Liver (tissue), 9 donors: ENCODE results near the gene RTEL1. TPM values are rescaled to one million over a fixed set of nuclear protein-coding genes. Genes with fewer than 3 reads are reported as not detected.

Experiments
- DNase-seq: peaks from one replicate; pipeline ENCODE4 v3.0.0-alpha.2; 2017; ENCODE audit warnings: low spot score
- H3K27ac ChIP-seq, 2 donors: one replicate each; pipeline ENCODE4 v1.7.0; 2013; ENCODE audit warnings: inconsistent platforms in 2 of 2, low read length in 2 of 2, control low read depth in 1 of 2, low read depth in 1 of 2, mild to moderate bottlenecking in 1 of 2
- H3K27me3 ChIP-seq, 4 donors: one replicate each; pipeline versions ENCODE4 v1.6.1 to v1.7.0; 2013; ENCODE audit warnings: low read length in 3 of 4, inconsistent platforms in 1 of 4, mild to moderate bottlenecking in 1 of 4, moderate library complexity in 1 of 4; ENCODE audit not compliant: control insufficient read depth in 4 of 4, insufficient read depth in 4 of 4
- H3K36me3 ChIP-seq, 4 donors: one replicate each; pipeline versions ENCODE4 v1.6.1 to v1.7.0; 2013; ENCODE audit warnings: low read length in 3 of 4, mild to moderate bottlenecking in 3 of 4, low read depth in 1 of 4, moderate library complexity in 1 of 4; ENCODE audit not compliant: control insufficient read depth in 4 of 4, insufficient read depth in 3 of 4
- H3K4me1 ChIP-seq, 4 donors: one replicate each; pipeline versions ENCODE4 v1.6.1 to v1.7.0; 2013; ENCODE audit warnings: low read length in 3 of 4, mild to moderate bottlenecking in 3 of 4, moderate library complexity in 1 of 4; ENCODE audit not compliant: control insufficient read depth in 4 of 4, insufficient read depth in 4 of 4
- H3K4me3 ChIP-seq, 3 donors: one replicate each; pipeline versions ENCODE4 v1.6.1 to v1.7.0; 2013; ENCODE audit warnings: low read length in 3 of 3, control low read depth in 1 of 3, low read depth in 1 of 3, mild to moderate bottlenecking in 1 of 3
- H3K9ac ChIP-seq, 2 donors: one replicate each; pipeline ENCODE4 v1.7.0; 2013; ENCODE audit warnings: low read length in 2 of 2, mild to moderate bottlenecking in 2 of 2, moderate library complexity in 2 of 2, control low read depth in 1 of 2, low read depth in 1 of 2
- H3K9me3 ChIP-seq, 4 donors: one replicate each; pipeline versions ENCODE4 v1.6.1 to v1.7.0; 2013; ENCODE audit warnings: low read length in 3 of 4; ENCODE audit not compliant: control insufficient read depth in 4 of 4
- ATF3 ChIP-seq: IDR thresholded peaks from 2 replicates; pipeline ENCODE4 v1.6.1; 2016; ENCODE audit warnings: antibody characterized with exemption
- CTCF ChIP-seq: fragments of 150-350 bp; IDR thresholded peaks from 2 replicates; pipeline ENCODE4 v1.5.1; 2017; ENCODE audit warnings: improper control_type of control experiment, low read depth, low read length; ENCODE audit not compliant: missing input control
- EGR1 ChIP-seq, 2 donors: IDR thresholded peaks; 2 replicates each; pipeline ENCODE4 v1.6.1; 2016 to 2018; ENCODE audit warnings: antibody characterized with exemption in 2 of 2, low read depth in 2 of 2
- FOXA1 ChIP-seq: IDR thresholded peaks from 2 replicates; pipeline ENCODE4 v1.6.1; 2016; ENCODE audit warnings: antibody characterized with exemption
- FOXA2 ChIP-seq: IDR thresholded peaks from 2 replicates; pipeline ENCODE4 v1.6.1; 2016; ENCODE audit warnings: antibody characterized with exemption
- GABPA ChIP-seq, 2 donors: IDR thresholded peaks in 1 of 2; conservative IDR thresholded peaks in 1 of 2; 2 replicates each; pipeline ENCODE4 v1.6.1; 2016; ENCODE audit warnings: antibody characterized with exemption in 2 of 2, mild to moderate bottlenecking in 1 of 2, moderate library complexity in 1 of 2
- HNF4A ChIP-seq, 2 donors: conservative IDR thresholded peaks; 2 replicates each; pipeline ENCODE4 v1.6.1; 2016; ENCODE audit warnings: antibody characterized with exemption in 2 of 2, mild to moderate bottlenecking in 2 of 2
- HNF4G ChIP-seq: IDR thresholded peaks from 2 replicates; pipeline ENCODE4 v1.6.1; 2016; ENCODE audit warnings: antibody characterized with exemption
- JUND ChIP-seq, 2 donors: IDR thresholded peaks; 2 replicates each; pipeline ENCODE4 v1.6.1; 2016; ENCODE audit warnings: antibody characterized with exemption in 2 of 2
- NR2F2 ChIP-seq: IDR thresholded peaks from 2 replicates; pipeline ENCODE4 v1.6.1; 2016; ENCODE audit warnings: antibody characterized with exemption
- RAD21 ChIP-seq, 2 donors: IDR thresholded peaks; 2 replicates each; pipeline ENCODE4 v1.6.1; 2016; ENCODE audit warnings: antibody characterized with exemption in 2 of 2, mild to moderate bottlenecking in 2 of 2
- REST ChIP-seq: IDR thresholded peaks from 2 replicates; pipeline ENCODE4 v1.6.1; 2016; ENCODE audit warnings: antibody characterized with exemption, mild to moderate bottlenecking
- RXRA ChIP-seq, 2 donors: IDR thresholded peaks; 2 replicates each; pipeline ENCODE4 v1.6.1; 2017 to 2018; ENCODE audit warnings: antibody characterized with exemption in 2 of 2, mild to moderate bottlenecking in 1 of 2
- TAF1 ChIP-seq: conservative IDR thresholded peaks from 2 replicates; pipeline ENCODE4 v1.6.1; 2016; ENCODE audit warnings: antibody characterized with exemption, mild to moderate bottlenecking
- YY1 ChIP-seq: IDR thresholded peaks from 2 replicates; pipeline ENCODE4 v1.6.1; 2016; ENCODE audit warnings: antibody characterized with exemption, mild to moderate bottlenecking
- ZBTB33 ChIP-seq: IDR thresholded peaks from 2 replicates; pipeline ENCODE4 v1.6.1; 2016; ENCODE audit warnings: antibody characterized with exemption
- WGBS: extraction: QIAGEN DNeasy Blood & Tissue Kit; methylation state at CpG from one replicate; pipeline ENCODE4 v1.1.7; 2013; 5-methylcytosine and 5-hydroxymethylcytosine counted together
- polyA plus RNA-seq, 2 donors: library from polyadenylated mRNA; stranded (reverse) in 1 of 2; unstranded in 1 of 2; fragments of 200-250 nt in 1 of 2; fragments of >200 nt in 1 of 2; fragmentation: Nextera tagmentation in 1 of 2; extraction: Ambion mirVana in 1 of 2; gene quantifications; one replicate each; pipeline versions ENCODE4 v1.2.1 to v1.2.3, GENCODE V29; 2013 to 2015
- total RNA-seq, 2 donors: library from RNA; depleted of rRNA; stranded (reverse); fragments of >200 nt; gene quantifications; one replicate each; pipeline ENCODE4 v1.2.3, GENCODE V29; 2014
- TF ChIP-seq, protein P1 (sequence below): IDR thresholded peaks from 2 replicates; pipeline ENCODE4 v1.6.1; 2016; ENCODE audit warnings: antibody characterized with exemption
- donor health status: healthy.
- donor health status: healthy.
- donor health status: healthy.
- donor health status: healthy.
- donor health status: healthy.

Gene RTEL1
- total and polyA plus RNA-seq, 4 donors, result 3.7 to 16.9 (median 7.4) TPM

- no peak for DNase-seq
- H3K27me3 ChIP-seq, result no peaks in the 10 kb centered on the region
- no peak overlapping the region for H3K4me3 ChIP-seq
- peaks cover 0 to 23% (median 9%) of the 10 kb centered on the region in 4 donors for H3K36me3 ChIP-seq
- 92% methylated on average over 8 of the region's 8 CpGs for WGBS
- peaks cover 5 to 27% (median 24%) of the 10 kb centered on the region in 4 donors for H3K4me1 ChIP-seq
- H3K27ac ChIP-seq, result no peak overlapping the region
- TF ChIP-seq TAF1 (no peak), FOXA2 (no peak), HNF4G (no peak), EGR1 (IDR thresholded peaks at IDR 0.05; ENCODE audit: low read depth in 2 of 2) (no peak), ATF3 (no peak), HNF4A (conservative IDR thresholded peaks at IDR 0.05) (no peak), REST (no peak), ZBTB33 (no peak), RAD21 (IDR thresholded peaks at IDR 0.05) (no peak), JUND (IDR thresholded peaks at IDR 0.05) (no peak), FOXA1 (no peak), NR2F2 (no peak), RXRA (IDR thresholded peaks at IDR 0.05) (no peak), CTCF (no peak), YY1 (no peak), GABPA (IDR thresholded peaks at IDR 0.05 in 1 of 2, conservative IDR thresholded peaks at IDR 0.05 in 1 of 2) (no peak)
- TF ChIP-seq, protein P1, sequence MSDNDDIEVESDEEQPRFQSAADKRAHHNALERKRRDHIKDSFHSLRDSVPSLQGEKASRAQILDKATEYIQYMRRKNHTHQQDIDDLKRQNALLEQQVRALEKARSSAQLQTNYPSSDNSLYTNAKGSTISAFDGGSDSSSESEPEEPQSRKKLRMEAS, result no peak
- H3K9me3 ChIP-seq, result no peaks in the 10 kb centered on the region
- H3K9ac ChIP-seq, result no peak overlapping the region
Measured at GRCh38 chr20:63705232-63706026, 47.3 kb downstream of the RTEL1 start.
